Ishikawa (cell line): ENCODE results near the gene PPP1R2C.

ENCODE experiments used
- CEBPB ChIP-seq: IDR thresholded peaks from 2 replicates; pipeline ENCODE4 v1.6.1; 2012
- CREB1 ChIP-seq: IDR thresholded peaks from 2 replicates; pipeline ENCODE4 v1.6.1; 2012; ENCODE audit warnings: low read depth
- EGR1 ChIP-seq: IDR thresholded peaks from 2 replicates; pipeline ENCODE4 v1.6.1; 2012
- EP300 ChIP-seq: IDR thresholded peaks from 2 replicates; pipeline ENCODE4 v1.6.1; 2012; ENCODE audit warnings: borderline replicate concordance
- FOXM1 ChIP-seq: IDR thresholded peaks from 2 replicates; pipeline ENCODE4 v1.6.1; 2012; ENCODE audit warnings: low read depth, borderline replicate concordance
- MAX ChIP-seq: IDR thresholded peaks from 2 replicates; pipeline ENCODE4 v1.6.1; 2012
- NFIC ChIP-seq: IDR thresholded peaks from 2 replicates; pipeline ENCODE4 v1.6.1; 2012
- RAD21 ChIP-seq: IDR thresholded peaks from 2 replicates; pipeline ENCODE4 v1.6.1; 2012; ENCODE audit warnings: low read depth
- REST ChIP-seq: IDR thresholded peaks from 2 replicates; pipeline ENCODE4 v1.6.1; 2012; ENCODE audit warnings: low read depth, mild to moderate bottlenecking
- TAF1 ChIP-seq: IDR thresholded peaks from 2 replicates; pipeline ENCODE4 v1.6.1; 2012; ENCODE audit warnings: low read depth, mild to moderate bottlenecking
- TCF12 ChIP-seq: IDR thresholded peaks from 2 replicates; pipeline ENCODE4 v1.6.1; 2012; ENCODE audit warnings: low read depth
- TEAD4 ChIP-seq: IDR thresholded peaks from 2 replicates; pipeline ENCODE4 v1.6.1; 2012
- USF1 ChIP-seq: IDR thresholded peaks from 2 replicates; pipeline ENCODE4 v1.6.1; 2012
- YY1 ChIP-seq: IDR thresholded peaks from 2 replicates; pipeline ENCODE4 v1.6.1; 2012; ENCODE audit warnings: low read depth
- ZBTB7A ChIP-seq: IDR thresholded peaks from 2 replicates; pipeline ENCODE4 v1.6.1; 2012; ENCODE audit warnings: low read depth

PPP1R2C gene

GRCh38 chrX:42783451-42783850, 5.5 kb upstream of the PPP1R2C start:
- TF ChIP-seq CEBPB: no peak
- TF ChIP-seq USF1: no peak
- no peak for TF ChIP-seq YY1
- TF ChIP-seq TEAD4: no peak
- no peak for TF ChIP-seq TAF1
- TF ChIP-seq FOXM1: no peak
- no peak for TF ChIP-seq CREB1
- no peak for TF ChIP-seq ZBTB7A
- no peak for TF ChIP-seq MAX
- TF ChIP-seq NFIC: no peak
- TF ChIP-seq EGR1: no peak

GRCh38 chrX:42776195-42776594, 1.8 kb downstream of the PPP1R2C start:
- TF ChIP-seq FOXM1: no peak
- no peak for TF ChIP-seq YY1
- no peak for TF ChIP-seq USF1
- TF ChIP-seq CEBPB: no peak
- no peak for TF ChIP-seq TCF12
- TF ChIP-seq TAF1: no peak
- TF ChIP-seq EGR1: no peak
- no peak for TF ChIP-seq MAX
- TF ChIP-seq REST: no peak
- TF ChIP-seq CREB1: no peak
- TF ChIP-seq EP300: no peak

GRCh38 chrX:42772874-42773273, 5.1 kb downstream of the PPP1R2C start:
- TF ChIP-seq TEAD4: no peak
- no peak for TF ChIP-seq NFIC
- TF ChIP-seq ZBTB7A: no peak
- no peak for TF ChIP-seq MAX
- TF ChIP-seq TAF1: no peak
- TF ChIP-seq EP300: no peak
- TF ChIP-seq CEBPB: no peak

GRCh38 chrX:42771506-42772335, 6.2 kb downstream of the PPP1R2C start:
- TF ChIP-seq TCF12: no peak
- TF ChIP-seq ZBTB7A: no peak
- no peak for TF ChIP-seq CEBPB
- TF ChIP-seq USF1: no peak
- no peak for TF ChIP-seq TAF1
- TF ChIP-seq EGR1: no peak
- TF ChIP-seq MAX: no peak
- TF ChIP-seq RAD21: no peak
- no peak for TF ChIP-seq NFIC

GRCh38 chrX:42770566-42770965, 7.4 kb downstream of the PPP1R2C start:
- TF ChIP-seq EGR1 (no peak), RAD21 (no peak), FOXM1 (no peak), TAF1 (no peak), CREB1 (no peak)

- TF ChIP-seq REST: no peak
- TF ChIP-seq YY1: no peak
- no peak for TF ChIP-seq MAX
- TF ChIP-seq TAF1: no peak
- no peak for TF ChIP-seq NFIC
- no peak for TF ChIP-seq FOXM1
- no peak for TF ChIP-seq CREB1
These were observed 18.1 kb downstream of the PPP1R2C start for GRCh38 chrX:42759881-42760280.
